Measurements from ENCODE around the gene PHEX. TPM values are rescaled to one million over a fixed set of nuclear protein-coding genes. Genes with fewer than 3 reads are reported as not detected.
A peak's percentile ranks its signal among the peaks of the same experiment; 100 is the strongest.

The PHEX gene
- total RNA-seq, 1 donor from 2014 or later, result 0.48 TPM

DNA sequence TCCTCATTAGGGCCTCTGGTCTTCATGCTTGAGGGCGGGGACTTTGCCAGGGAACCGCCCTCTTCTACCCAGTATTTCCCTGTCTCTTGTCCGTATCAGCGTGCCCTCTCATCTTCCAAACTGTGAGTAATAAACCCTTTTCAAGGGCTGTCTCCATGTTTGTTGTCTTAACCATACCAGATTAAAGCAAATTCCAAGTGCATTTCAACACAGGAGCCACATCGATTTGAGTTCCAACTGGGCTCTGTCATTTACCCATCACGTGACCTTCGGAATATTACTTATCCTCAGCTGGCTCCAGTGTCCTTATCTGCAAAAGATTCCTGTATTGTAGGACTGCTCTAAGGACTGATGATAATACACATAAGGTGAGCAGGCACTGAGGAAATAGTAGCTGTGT, 6.4 kb upstream of the PHEX start:
- TF ChIP-seq, protein P1, sequence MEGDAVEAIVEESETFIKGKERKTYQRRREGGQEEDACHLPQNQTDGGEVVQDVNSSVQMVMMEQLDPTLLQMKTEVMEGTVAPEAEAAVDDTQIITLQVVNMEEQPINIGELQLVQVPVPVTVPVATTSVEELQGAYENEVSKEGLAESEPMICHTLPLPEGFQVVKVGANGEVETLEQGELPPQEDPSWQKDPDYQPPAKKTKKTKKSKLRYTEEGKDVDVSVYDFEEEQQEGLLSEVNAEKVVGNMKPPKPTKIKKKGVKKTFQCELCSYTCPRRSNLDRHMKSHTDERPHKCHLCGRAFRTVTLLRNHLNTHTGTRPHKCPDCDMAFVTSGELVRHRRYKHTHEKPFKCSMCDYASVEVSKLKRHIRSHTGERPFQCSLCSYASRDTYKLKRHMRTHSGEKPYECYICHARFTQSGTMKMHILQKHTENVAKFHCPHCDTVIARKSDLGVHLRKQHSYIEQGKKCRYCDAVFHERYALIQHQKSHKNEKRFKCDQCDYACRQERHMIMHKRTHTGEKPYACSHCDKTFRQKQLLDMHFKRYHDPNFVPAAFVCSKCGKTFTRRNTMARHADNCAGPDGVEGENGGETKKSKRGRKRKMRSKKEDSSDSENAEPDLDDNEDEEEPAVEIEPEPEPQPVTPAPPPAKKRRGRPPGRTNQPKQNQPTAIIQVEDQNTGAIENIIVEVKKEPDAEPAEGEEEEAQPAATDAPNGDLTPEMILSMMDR (IDR thresholded peaks at IDR 0.05; ENCODE audit: unreplicated experiment), result no peak
- no peaks in the 10 kb centered on the region for H3K36me3 Mint-ChIP-seq (ENCODE audit: insufficient read depth)
- H3K9me3 Mint-ChIP-seq (ENCODE audit: low read depth), result peaks cover 3% of the 10 kb centered on the region
- H3K27me3 Mint-ChIP-seq, result no peaks in the 10 kb centered on the region
- H3K27ac Mint-ChIP-seq, result peak overlapping the region; percentile 85
- no peak overlapping the region for H3K4me3 Mint-ChIP-seq (ENCODE audit: low read depth)
- DNase-seq (ENCODE audit: low spot score, unreplicated experiment), result no peak
- peaks cover 13% of the 10 kb centered on the region for H3K4me1 Mint-ChIP-seq (ENCODE audit: low read depth)

DNA sequence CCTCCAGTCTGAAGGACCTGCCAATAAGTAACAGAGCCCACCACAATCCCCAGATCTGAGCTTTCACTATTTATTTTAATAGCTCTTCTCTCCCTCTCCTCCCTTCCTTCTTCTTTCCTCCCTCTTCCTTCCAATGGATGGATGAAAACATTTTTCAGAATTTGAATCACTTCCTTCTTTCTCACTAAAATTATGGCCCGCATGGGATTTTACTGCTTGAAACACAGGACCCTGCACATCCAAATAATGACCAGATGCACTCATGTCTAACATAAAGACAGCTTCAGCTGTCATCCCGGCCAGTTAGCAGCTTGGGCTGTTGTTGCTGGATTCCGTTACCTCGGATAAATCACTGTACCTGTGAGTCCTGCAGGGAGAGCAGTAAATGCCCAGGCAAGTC, 5.4 kb upstream of the PHEX start:
- Mint-ChIP-seq H3K27ac (no peak overlapping the region), H3K4me1 (ENCODE audit: low read depth) (peaks cover 13% of the 10 kb centered on the region)

DNA sequence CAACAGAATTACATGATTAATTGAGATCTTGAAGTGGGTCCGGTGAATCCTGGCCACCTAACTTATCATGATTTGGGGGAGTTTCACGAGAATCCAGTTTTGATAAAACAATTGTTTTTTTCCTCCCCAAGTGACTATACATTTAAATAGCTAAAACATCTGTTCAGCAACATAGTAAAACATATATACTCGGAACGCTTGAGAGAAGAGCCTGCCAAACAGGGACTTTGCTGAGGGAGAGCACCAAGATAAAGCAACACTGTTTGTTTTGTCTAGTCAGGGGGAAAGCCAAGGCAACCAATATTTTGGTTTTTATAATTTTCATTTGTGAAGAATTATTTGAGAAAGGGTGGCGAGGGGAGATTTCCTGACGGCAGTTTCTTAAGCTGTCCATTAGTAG, 381 bp downstream of the PHEX start:
- no peaks in the 10 kb centered on the region for H3K27me3 Mint-ChIP-seq
- no peaks in the 10 kb centered on the region for H3K9me3 Mint-ChIP-seq (ENCODE audit: low read depth)
- H3K4me1 Mint-ChIP-seq (ENCODE audit: low read depth), result peaks cover 2% of the 10 kb centered on the region
- TF ChIP-seq, protein P1 (IDR thresholded peaks at IDR 0.05; ENCODE audit: unreplicated experiment), result no peak
- no peak overlapping the region for H3K4me3 Mint-ChIP-seq (ENCODE audit: low read depth)
- no peak overlapping the region for H3K27ac Mint-ChIP-seq
- no peaks in the 10 kb centered on the region for H3K36me3 Mint-ChIP-seq (ENCODE audit: insufficient read depth)
- no peak for DNase-seq (ENCODE audit: low spot score, unreplicated experiment)

More for the DNA sequence above, 5.4 kb upstream of the PHEX start:
- Mint-ChIP-seq H3K9me3 (ENCODE audit: low read depth) (peaks cover 3% of the 10 kb centered on the region), H3K4me3 (ENCODE audit: low read depth) (no peak overlapping the region), H3K27me3 (no peaks in the 10 kb centered on the region), H3K36me3 (ENCODE audit: insufficient read depth) (no peaks in the 10 kb centered on the region)
- no peak for DNase-seq (ENCODE audit: low spot score, unreplicated experiment)
- TF ChIP-seq, protein P1 (IDR thresholded peaks at IDR 0.05; ENCODE audit: unreplicated experiment), result no peak

DNA sequence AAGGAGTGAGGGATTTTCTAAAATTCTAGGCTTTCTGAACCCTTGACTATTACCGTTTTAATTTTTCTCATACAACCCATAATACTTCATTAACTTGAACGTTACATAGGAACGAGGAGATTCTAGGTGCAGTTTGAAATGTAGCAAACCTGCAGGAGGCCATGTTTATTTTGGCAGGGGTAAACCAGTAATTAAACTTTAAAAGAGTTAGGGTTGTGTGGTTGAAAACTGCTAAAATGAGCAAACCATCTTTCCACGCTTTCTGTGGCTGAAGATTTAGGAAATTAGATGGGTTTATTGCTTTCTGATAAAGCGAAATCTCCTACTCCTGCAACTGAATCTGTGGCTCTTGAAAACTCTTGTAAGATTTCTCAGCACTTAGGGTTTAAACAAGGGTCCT, 1.7 kb downstream of the PHEX start:
- TF ChIP-seq, protein P1 (IDR thresholded peaks at IDR 0.05; ENCODE audit: unreplicated experiment), result no peak
- H3K27me3 Mint-ChIP-seq, result no peaks in the 10 kb centered on the region
- peaks cover 2% of the 10 kb centered on the region for H3K4me1 Mint-ChIP-seq (ENCODE audit: low read depth)
- no peaks in the 10 kb centered on the region for H3K9me3 Mint-ChIP-seq (ENCODE audit: low read depth)
- DNase-seq (ENCODE audit: low spot score, unreplicated experiment), result no peak
- no peak overlapping the region for H3K27ac Mint-ChIP-seq
- no peaks in the 10 kb centered on the region for H3K36me3 Mint-ChIP-seq (ENCODE audit: insufficient read depth)
- no peak overlapping the region for H3K4me3 Mint-ChIP-seq (ENCODE audit: low read depth)

DNA sequence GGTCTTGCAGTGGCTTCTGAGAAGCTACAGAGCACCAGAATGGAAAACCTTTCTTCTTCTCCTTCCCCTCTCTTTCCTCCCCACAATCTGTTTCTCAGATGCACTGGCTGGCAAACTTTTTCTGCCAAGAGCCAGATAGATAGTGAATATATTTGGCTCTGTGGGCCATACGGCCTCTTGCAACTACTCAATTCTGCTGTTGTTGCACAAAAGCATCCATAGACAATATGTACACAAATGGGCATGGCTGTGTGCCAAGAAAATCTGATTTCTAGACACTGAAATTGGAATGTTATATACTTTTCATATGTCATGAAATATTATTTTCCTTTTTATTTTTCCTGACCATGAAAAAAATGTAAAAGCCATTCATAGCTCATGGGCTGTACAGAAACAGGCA, 3.1 kb downstream of the PHEX start:
- no peak overlapping the region for H3K4me3 Mint-ChIP-seq (ENCODE audit: low read depth)
- no peaks in the 10 kb centered on the region for H3K9me3 Mint-ChIP-seq (ENCODE audit: low read depth)
- DNase-seq (ENCODE audit: low spot score, unreplicated experiment), result no peak
- no peaks in the 10 kb centered on the region for H3K27me3 Mint-ChIP-seq
- H3K36me3 Mint-ChIP-seq (ENCODE audit: insufficient read depth), result no peaks in the 10 kb centered on the region
- H3K4me1 Mint-ChIP-seq (ENCODE audit: low read depth), result peaks cover 2% of the 10 kb centered on the region
- TF ChIP-seq, protein P1 (IDR thresholded peaks at IDR 0.05; ENCODE audit: unreplicated experiment), result no peak
- H3K27ac Mint-ChIP-seq, result no peak overlapping the region
